GM18909 (cell line): ENCODE results near the gene RXYLT1.
"Not testable (repeated sequence)": the region's sequence is repeated elsewhere in the genome, so short reads cannot be mapped to it uniquely, and the experiment has no call there.

Source experiments
- ATAC-seq: cut with Tn5 transposase; IDR thresholded peaks from one replicate; pipeline ENCODE4 v1.9.1; 2021; ENCODE audit warnings: mild to moderate bottlenecking; ENCODE audit not compliant: unreplicated experiment, poor library complexity

RXYLT1 gene, protein sequence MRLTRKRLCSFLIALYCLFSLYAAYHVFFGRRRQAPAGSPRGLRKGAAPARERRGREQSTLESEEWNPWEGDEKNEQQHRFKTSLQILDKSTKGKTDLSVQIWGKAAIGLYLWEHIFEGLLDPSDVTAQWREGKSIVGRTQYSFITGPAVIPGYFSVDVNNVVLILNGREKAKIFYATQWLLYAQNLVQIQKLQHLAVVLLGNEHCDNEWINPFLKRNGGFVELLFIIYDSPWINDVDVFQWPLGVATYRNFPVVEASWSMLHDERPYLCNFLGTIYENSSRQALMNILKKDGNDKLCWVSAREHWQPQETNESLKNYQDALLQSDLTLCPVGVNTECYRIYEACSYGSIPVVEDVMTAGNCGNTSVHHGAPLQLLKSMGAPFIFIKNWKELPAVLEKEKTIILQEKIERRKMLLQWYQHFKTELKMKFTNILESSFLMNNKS

DNA sequence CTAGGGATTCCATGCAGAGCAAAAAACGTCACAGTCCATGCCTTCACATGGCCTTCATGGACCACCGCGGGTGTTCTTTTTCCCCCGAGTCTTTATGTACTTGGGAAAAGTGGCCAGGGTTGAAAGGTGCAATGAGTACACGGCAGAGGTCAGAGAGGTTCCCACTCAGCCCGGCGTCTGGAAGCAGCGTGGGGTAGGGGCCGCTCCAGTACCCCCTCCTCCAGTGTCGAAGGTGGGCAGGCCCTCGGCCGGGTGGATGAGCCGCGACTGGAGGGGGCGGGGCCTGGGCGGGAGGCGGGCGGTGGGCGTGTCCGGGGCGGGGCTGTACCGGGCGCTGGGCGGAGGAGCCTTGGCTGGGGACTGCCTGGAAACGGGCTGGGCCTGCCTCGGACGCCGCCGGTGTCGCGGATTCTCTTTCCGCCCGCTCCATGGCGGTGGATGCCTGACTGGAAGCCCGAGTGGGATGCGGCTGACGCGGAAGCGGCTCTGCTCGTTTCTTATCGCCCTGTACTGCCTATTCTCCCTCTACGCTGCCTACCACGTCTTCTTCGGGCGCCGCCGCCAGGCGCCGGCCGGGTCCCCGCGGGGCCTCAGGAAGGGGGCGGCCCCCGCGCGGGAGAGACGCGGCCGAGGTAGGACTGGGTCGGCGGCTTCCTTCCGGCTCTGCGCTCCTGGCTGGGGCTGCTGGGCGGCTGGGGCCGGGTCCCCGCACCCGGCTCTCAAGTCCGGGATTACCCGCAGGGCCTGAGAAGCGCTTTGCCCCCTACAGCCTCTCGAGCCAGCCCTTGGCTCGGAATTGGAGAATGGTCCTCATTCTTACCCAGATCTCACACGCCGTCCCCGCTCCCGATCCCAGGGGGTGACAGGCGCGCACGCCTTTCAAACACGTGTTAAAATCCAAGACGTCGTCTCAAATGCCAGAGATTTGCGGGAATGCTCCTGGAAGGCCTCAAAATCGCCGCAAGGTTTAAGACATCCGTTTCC, at the start of gene RXYLT1:
Gene RXYLT1 (plus strand): TSS at position 412 of the 984 bp plus-strand sequence. CDS start 52 bp downstream, at position 464.
- peak; percentile 96 for ATAC-seq

DNA sequence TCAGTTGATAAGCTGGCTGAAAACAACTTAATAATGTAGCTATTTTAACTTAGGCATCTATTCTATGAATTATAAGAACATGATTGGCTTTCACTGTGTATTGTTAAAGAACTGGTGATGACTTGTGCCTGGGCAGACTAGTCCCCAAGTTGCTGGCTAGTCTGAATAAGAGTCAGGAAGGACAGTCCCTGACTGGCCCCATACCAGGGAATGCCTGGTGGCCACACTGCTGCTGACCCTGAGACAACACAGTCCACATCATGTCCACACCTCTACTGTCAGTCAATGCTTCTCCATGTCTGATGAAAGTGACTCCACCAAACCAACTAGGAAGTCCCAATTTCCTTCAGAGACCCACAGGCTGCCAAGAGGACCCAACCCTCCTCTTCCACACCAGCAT, 46.9 kb upstream of the RXYLT1 start:
- ATAC-seq, result not testable (repeated sequence)

DNA sequence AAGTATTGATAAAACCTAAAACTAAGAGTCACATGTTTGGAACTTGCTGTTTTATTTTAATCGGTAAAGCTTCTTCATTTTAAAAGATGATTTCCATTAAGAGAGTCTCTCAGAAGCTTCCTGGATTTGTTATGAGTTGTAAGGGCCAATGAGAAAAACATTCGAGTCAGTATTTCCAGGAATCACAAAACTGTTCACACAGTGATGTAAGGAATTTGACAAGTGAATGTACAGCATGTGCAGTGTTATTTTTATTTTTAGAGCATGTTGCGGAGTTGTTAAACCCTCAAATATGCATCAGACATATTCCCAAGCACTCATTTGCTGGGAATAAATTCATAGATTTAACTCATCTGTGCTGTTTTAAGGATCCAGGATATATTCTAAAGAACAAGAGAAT, 46.1 kb upstream of the RXYLT1 start:
- not testable (repeated sequence) for ATAC-seq

DNA sequence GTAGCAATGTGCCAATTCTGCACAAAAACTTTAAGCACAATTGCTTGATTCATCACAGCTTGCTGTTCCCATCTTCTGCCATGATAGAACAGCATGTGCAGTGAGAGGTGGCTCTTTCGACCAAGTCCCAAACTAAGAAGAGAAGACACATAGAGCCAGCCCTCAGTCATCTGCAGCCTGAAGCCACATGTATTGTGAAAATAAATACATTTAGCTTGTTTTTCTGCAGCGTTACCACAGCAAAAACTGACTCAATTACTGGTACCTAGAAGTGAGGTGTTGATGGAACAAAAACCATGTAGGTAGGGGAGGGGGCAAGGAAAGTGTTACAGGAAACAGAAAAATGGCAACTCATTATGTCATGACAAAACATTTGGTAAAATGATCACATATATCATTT, 39.2 kb upstream of the RXYLT1 start:
- ATAC-seq, result not testable (repeated sequence)

DNA sequence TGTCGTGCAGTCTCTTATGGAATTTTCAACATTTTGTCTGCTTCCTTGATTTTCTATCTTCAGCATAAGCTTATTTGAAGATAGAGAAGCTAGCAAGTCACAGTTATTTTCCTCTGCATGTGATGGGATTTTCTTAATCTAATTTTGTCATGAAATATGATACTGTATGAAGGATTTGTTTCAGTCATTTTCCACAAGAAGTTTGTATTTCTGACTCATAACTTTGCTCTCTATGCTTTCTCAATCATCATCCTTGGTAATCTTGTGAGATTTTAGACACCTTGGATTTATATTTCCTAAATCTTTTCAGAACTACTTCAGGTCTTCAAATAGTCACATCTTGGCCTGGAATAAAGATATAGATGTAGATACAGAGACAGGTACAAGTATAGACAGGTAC, 38.3 kb upstream of the RXYLT1 start:
- not testable (repeated sequence) for ATAC-seq

DNA sequence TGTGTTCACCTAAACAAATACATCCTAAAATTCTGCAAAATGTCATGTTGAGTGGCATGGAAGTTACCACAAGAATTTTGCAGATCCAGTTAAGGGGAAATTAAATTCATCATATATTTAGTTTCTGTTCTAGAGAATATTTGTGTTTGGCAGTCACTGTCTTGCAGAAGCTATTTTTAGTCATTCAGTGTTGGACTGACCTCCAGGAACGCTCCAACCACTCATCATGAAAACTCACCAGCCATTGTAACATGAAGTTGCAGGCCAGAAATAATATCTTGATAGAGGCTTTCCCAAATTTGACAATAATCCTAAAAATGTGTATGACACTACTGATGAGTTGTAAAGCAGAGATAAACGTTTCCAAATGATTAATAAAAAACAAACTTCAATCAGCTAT, 35.6 kb upstream of the RXYLT1 start:
- not testable (repeated sequence) for ATAC-seq

DNA sequence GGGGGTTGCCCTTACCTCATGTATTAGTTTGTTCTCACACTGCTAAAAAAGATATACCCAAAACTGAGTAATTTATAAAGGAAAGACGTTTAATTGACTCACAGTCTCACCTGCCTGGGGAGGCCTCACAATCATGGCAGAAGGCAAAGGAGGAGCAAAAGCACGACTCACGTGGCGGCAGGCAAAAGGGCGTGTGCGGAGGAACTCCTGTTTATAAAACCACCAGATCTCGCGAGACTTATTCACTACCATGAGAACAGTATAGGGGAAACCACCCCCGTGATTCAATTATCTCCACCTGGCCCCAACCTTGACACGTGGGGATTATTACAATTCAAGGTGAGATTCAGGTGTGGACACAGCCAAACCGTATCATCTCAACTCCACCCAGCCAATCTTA, 33.2 kb upstream of the RXYLT1 start:
- ATAC-seq, result not testable (repeated sequence)

DNA sequence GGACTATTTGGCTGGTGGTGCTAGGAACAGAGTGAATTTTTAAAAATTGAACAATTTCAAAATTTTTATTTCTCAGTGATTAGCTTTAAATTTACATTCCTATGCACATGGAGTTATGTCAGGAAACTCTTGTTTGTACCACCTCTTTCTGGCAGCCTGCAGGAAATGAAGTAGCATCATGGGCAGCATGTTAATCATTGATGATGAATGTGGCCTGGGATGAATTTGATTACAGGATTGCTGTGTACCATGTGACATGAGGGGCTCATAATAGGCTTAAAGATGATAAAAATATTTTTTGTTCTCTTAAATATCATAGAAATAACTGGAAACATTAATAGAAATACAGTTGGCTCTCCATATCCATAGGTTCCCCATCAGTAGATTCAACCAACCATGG, 32.6 kb upstream of the RXYLT1 start:
- ATAC-seq, result not testable (repeated sequence)

DNA sequence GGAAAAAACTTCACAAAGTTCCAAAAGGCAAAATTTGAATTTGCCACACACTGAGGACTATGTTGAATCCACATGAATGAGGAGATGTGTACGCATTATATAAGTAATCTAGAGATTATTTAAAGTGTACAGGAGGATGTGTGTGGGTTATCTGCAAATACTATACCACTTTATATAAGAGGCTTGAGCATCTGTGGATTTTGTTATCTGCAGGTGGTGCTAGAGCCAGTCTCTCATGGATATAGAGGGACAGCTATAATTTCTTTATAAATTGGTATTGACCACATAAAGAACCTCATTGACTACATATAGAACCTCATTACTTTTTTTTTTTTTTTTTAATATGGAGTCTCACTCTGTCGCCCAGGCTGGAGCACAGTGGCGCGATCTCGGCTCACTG, 32.2 kb upstream of the RXYLT1 start:
- no peak for ATAC-seq

DNA sequence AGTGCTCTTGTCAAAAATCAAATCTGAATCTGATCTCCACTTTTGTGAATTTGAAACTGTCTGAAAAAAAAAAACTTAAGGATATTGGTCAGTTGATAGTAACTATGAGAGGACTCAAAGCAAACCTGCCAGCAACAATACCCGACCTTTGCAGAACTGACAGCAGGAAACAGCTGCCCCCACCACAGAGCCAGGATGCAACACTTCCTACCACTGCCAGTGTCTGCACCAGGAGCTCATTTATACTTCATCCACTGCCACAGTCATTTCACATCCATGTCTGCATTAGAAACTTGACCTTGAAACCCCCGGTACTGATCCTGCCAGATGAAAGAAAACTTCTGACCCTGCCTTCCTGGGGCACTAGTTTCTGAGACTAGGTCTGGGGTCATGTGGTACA, 27.4 kb upstream of the RXYLT1 start:
- peak; percentile 60 for ATAC-seq

DNA sequence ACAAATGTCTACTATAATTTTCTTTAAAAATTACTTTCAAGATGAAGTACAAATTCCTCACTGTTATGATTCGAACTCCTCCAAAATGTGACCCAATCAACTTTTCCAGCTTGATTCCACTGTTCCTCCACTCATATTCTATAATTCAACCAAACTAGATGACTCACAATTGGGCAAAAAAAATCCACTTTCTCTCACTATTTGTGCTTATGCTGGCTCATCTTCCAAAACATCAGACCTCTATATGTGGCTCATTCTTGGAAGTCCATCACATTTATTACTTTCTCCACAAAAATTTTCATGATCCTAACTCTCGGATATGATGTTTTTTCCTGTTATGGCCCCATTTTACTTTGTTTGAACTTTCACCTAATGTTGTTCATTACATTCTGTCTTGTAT, 26.9 kb upstream of the RXYLT1 start:
- no peak for ATAC-seq

DNA sequence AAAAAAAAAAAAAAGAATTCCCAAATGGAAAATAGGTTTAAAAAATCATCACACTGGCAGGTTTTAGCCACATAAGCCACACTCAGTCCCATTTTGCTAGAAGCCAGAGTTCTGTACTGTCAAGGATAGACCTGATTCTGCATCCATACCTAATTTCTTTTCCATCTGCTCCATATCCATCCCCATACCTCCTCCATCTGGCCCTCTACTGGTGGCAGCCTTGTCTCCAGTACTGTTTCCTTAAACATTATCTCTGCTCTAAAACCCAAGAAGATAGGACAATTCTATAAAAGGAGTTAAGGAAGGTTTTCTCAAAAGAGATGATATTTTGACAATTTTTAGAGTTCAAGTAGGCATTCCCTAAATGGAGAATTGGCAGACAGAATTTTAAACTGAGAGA, 26.0 kb upstream of the RXYLT1 start:
- ATAC-seq, result no peak

DNA sequence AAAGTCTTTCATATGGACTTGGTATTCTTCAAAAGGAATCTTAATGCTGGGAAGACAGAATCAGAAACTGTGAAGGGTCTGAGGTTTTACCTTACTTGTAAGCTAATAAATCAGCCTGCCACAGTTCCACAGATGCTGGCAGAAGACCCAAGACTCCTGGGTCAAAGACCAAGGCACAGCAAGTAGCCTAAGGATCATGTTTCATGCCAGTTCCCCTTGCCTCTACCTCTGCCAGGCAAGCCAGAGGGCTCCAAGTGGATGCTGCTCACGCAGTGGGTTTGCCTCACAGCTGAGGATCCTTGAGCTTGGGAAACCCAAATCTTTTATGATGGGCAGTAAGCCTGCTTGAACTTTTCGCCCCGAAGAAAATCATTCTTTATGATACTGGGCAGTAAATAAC, 15.2 kb upstream of the RXYLT1 start:
- ATAC-seq, result no peak

DNA sequence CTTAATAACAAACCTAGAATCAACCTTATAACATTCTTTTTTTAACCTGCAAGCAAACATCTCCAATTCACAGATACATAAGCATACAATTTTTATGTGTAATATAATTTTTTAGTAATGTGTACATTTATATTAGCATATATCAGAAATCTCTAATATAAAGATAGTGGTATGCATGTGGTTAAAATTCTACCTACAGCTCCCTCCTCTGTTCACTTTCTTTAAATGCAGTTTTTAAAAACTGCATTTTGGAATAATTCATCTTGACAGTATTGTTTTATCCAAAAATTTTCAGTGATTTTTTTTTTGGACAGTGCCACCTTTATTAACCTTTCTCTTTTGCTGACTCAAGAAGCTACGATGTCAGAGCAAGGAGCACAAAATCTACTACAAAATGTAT, 13.2 kb upstream of the RXYLT1 start:
- ATAC-seq, result no peak

DNA sequence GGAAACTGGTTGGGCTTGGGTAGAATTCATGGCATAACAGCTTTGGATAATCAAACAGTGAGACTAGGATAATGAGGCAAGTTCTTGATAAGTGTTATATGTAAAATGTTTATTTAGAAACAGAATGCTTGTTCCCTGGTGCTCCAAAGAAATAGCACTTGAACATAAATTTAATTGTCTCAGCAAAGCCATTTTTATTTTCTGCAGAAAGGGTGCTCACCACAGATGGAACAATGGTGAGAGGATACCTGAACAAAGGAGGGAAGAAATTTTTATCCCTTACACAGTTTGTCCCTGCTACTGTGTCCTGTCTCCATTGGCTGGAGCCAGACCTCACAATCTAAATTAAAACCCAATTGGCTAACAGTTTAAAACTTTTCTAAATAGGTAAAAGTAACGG, 9.3 kb upstream of the RXYLT1 start:
- ATAC-seq, result no peak

DNA sequence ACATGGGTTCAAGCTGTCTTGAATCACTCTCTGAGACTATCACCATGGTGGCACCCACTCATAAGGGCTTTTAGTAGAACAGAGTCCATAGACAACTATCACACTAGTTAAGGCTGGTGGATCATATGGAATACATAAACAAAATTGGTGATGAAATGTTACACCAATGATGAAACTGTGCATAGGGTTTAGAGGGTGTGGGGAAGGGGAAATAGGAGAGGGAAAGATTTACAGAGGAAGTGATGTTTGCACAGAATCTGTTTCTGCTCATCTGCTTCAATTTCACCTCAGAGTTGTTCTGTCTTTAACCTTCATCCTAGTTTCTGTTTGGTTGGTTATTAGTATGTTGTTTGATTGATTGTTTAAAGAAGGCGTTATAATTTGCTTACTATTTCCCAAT, 2.4 kb upstream of the RXYLT1 start:
- no peak for ATAC-seq

DNA sequence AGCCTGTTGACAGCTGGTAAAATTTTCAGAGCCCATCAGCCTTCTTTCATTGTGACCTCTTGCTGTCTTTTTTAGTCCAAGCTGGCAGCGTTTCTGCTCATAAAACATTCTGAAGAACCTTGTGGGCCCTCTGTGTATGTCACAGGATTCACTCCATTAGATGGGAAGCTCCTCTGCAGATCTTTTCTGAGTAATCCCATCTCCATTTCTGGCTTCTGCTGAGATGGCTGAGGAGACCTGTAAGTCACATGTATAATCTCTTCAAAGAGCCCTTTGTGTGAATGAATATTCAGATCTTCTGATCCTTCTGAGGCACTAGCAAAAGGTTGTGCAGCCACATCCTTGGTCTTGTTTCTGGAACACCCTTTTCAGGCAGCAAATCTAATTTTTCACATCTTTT, 2.8 kb downstream of the RXYLT1 start:
- ATAC-seq, result no peak

DNA sequence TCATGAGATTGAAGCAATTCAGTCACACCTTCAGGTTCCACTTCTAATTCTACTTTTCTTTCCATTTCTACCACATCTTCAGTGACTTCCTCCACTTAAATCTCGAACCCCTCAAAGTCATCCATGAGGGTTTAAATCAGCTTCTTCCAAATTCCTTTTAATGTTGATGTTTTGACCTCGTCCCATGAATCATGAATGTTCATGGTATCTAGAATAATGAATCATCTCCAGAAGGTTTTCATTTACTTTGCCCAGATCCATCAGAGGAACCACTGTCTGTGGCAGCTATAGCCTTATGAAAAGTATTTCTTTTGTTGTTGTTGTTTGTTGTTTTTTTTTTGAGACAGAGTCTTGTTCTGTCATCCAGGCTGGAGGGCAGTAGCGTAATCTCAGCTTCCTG, 7.6 kb downstream of the RXYLT1 start:
- ATAC-seq, result no peak

DNA sequence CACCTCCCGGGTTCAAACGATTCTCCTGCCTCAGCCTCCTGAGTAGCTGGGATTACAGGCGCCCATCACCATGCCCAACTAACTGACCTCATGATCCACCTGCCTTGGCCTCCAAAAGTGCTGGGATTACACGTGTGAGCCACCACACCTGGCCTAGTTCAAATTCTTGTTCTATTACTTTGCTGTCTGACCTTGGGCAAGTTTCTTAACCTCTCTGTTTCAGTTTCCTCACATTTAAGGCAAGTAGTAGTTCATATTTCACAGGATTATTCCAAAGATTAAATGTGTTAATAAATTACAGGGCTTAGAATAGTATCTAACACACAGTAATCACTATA, 10.9 kb downstream of the RXYLT1 start:
- no peak for ATAC-seq

DNA sequence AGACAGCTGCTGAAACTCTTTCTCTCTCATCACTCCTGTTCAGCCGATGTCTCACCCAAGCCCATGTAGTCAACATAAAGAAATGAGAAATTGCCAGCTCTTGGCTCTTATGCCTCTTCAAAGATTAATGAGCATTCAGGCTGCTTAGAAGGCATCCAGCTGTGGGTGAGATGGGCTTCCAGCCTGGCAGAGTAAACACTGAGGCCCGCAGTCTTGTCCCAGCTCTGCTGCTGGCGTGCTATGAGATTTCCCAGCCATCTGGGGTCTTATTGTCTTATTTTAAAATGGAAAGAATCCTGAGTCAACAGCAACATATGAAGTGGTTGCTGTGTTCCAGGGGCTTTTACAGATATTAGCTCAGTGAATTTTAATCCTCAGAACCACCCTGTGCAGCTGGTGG, 12.6 kb downstream of the RXYLT1 start:
- no peak for ATAC-seq

DNA sequence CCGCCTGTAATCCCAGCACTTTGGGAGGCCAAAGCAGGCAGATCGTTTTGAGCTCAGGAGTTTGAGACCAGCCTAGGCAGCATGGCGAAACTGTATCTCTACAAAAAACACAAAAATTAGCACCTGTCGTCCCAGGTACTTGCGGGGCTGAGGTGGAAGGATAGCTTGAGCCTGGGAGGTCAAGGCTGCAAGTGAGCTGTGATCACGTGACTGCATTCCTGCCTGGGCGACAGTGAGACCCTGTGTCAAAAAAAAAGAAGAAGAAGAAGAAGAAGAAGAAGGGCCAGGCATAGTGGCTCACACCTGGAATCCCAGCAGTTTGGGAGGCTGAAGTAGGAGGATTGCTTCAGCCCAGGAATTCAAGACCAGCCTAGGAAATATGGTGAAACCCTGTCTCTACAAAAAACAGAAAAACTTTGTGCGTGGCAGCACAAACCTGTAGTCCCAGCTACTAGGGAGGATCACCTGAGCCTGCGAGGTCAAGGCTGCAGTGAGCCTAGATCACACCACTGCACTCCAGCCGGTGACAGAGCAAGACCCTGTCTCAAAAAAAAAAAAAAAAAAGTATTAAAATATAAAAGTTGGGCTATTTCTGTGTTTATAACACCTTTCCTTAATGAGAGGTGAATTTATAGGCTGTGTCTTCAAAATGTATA, 15.5 kb downstream of the RXYLT1 start:
- ATAC-seq, result no peak
